ENCODE measurements around the gene BMPR1A. TPM values are rescaled to one million over a fixed set of nuclear protein-coding genes. Genes with fewer than 3 reads are reported as not detected.
"Not testable (repeated sequence)": the region's sequence is repeated elsewhere in the genome, so short reads cannot be mapped to it uniquely, and the experiment has no call there.

Gene BMPR1A
- total RNA-seq, 3 donors from 2014 or later: 49.8 to 87.2 (median 57.4) TPM

- H3K9me3 ChIP-seq: no peaks in the 10 kb centered on the region
- no peak overlapping the region for H3K27ac ChIP-seq
- H3K27me3 ChIP-seq: no peaks in the 10 kb centered on the region
- no peak for DNase-seq (ENCODE audit: low spot score in 2 of 2)
- no peak for TF ChIP-seq POLR2A (IDR thresholded peaks at IDR 0.05)
- no peak for TF ChIP-seq CTCF (IDR thresholded peaks at IDR 0.05)
- no peak for TF ChIP-seq POLR2AphosphoS5 (IDR thresholded peaks at IDR 0.05)
- no peaks in the 10 kb centered on the region for H3K36me3 ChIP-seq
- intact Hi-C loops (cut with DNase I; ENCODE audit: low total_unique reads): no loop called here
- H3K4me1 ChIP-seq: no peaks in the 10 kb centered on the region
- H3K4me3 ChIP-seq: no peak overlapping the region
Observed at GRCh38 chr10:86848747-86849146, 92.3 kb downstream of the BMPR1A start.

GRCh38 chr10:86849181-86849894 lies 92.9 kb downstream of the BMPR1A start:
- DNase-seq (ENCODE audit: low spot score in 2 of 2): no peak
- H3K27ac ChIP-seq: no peak overlapping the region
- intact Hi-C loops (cut with DNase I; ENCODE audit: low total_unique reads): no loop called here

GRCh38 chr10:86850481-86850880 lies 94.1 kb downstream of the BMPR1A start:
- no peak for TF ChIP-seq POLR2AphosphoS5 (IDR thresholded peaks at IDR 0.05)
- no peak for TF ChIP-seq POLR2A (IDR thresholded peaks at IDR 0.05)
- TF ChIP-seq CTCF (IDR thresholded peaks at IDR 0.05): no peak
- no peak for DNase-seq (ENCODE audit: low spot score in 2 of 2)
- Histone ChIP-seq H3K36me3 (no peaks in the 10 kb centered on the region), H3K9me3 (no peaks in the 10 kb centered on the region), H3K27me3 (no peaks in the 10 kb centered on the region), H3K4me3 (no peak overlapping the region), H3K4me1 (no peaks in the 10 kb centered on the region), H3K27ac (no peak overlapping the region)
- intact Hi-C loops (cut with DNase I; ENCODE audit: low total_unique reads): no loop called here

More at GRCh38 chr10:86849181-86849894, 92.9 kb downstream of the BMPR1A start:
- Histone ChIP-seq H3K4me1 (no peaks in the 10 kb centered on the region), H3K9me3 (no peaks in the 10 kb centered on the region), H3K36me3 (no peaks in the 10 kb centered on the region), H3K27me3 (no peaks in the 10 kb centered on the region), H3K4me3 (no peak overlapping the region)
- TF ChIP-seq POLR2A (IDR thresholded peaks at IDR 0.05) (no peak), CTCF (IDR thresholded peaks at IDR 0.05) (no peak), POLR2AphosphoS5 (IDR thresholded peaks at IDR 0.05) (no peak)

- DNase-seq (ENCODE audit: low spot score in 2 of 2): no peak
- intact Hi-C loops (cut with DNase I; ENCODE audit: low total_unique reads): no loop called here
- Histone ChIP-seq H3K36me3 (no peaks in the 10 kb centered on the region), H3K4me3 (no peak overlapping the region), H3K4me1 (no peaks in the 10 kb centered on the region), H3K27ac (peak overlapping the region in 1 of 2 donors; percentile 56), H3K27me3 (no peaks in the 10 kb centered on the region), H3K9me3 (no peaks in the 10 kb centered on the region)
- TF ChIP-seq POLR2AphosphoS5 (IDR thresholded peaks at IDR 0.05) (no peak), POLR2A (IDR thresholded peaks at IDR 0.05) (no peak), CTCF (IDR thresholded peaks at IDR 0.05) (no peak)
Observed at GRCh38 chr10:86851328-86852207, 95.1 kb downstream of the BMPR1A start.

GRCh38 chr10:86853582-86853981 lies 97.2 kb downstream of the BMPR1A start:
- H3K36me3 ChIP-seq; intact Hi-C loops (cut with DNase I; ENCODE audit: low total_unique reads); H3K4me1 ChIP-seq; H3K4me3 ChIP-seq; DNase-seq (ENCODE audit: low spot score in 2 of 2); H3K9me3 ChIP-seq; H3K27me3 ChIP-seq; H3K27ac ChIP-seq: not testable (repeated sequence)
